ENCODE results near the gene TCHP.
A peak's percentile ranks its signal among the peaks of the same experiment; 100 is the strongest.

Gene TCHP

GRCh38 chr12:109923038-109923437 lies 23.0 kb downstream of the TCHP start:
- DNase-seq (ENCODE audit: insufficient read length, low spot score) (no peak), FAIRE-seq (no peak)
- TF ChIP-seq CTCF (IDR thresholded peaks at IDR 0.05; ENCODE audit: insufficient read depth, missing control alignments), result no peak

- no peak for TF ChIP-seq CTCF (IDR thresholded peaks at IDR 0.05; ENCODE audit: insufficient read depth, missing control alignments)
- no peak for DNase-seq (ENCODE audit: insufficient read length, low spot score)
- no peak for FAIRE-seq
These were observed 23.6 kb downstream of the TCHP start for GRCh38 chr12:109923481-109924245.

- DNase-seq (ENCODE audit: insufficient read length, low spot score), result no peak
- FAIRE-seq, result no peak
- TF ChIP-seq CTCF (IDR thresholded peaks at IDR 0.05; ENCODE audit: insufficient read depth, missing control alignments), result no peak
These were observed 25.2 kb downstream of the TCHP start for GRCh38 chr12:109925185-109925840.

GRCh38 chr12:109926016-109926415 lies 25.9 kb downstream of the TCHP start:
- DNase-seq (ENCODE audit: insufficient read length, low spot score) (no peak), FAIRE-seq (no peak)
- TF ChIP-seq CTCF (IDR thresholded peaks at IDR 0.05; ENCODE audit: insufficient read depth, missing control alignments), result no peak

- no peak for TF ChIP-seq CTCF (IDR thresholded peaks at IDR 0.05; ENCODE audit: insufficient read depth, missing control alignments)
- no peak for FAIRE-seq
- no peak for DNase-seq (ENCODE audit: insufficient read length, low spot score)
These were observed 26.6 kb downstream of the TCHP start for GRCh38 chr12:109926488-109927210.

DNA sequence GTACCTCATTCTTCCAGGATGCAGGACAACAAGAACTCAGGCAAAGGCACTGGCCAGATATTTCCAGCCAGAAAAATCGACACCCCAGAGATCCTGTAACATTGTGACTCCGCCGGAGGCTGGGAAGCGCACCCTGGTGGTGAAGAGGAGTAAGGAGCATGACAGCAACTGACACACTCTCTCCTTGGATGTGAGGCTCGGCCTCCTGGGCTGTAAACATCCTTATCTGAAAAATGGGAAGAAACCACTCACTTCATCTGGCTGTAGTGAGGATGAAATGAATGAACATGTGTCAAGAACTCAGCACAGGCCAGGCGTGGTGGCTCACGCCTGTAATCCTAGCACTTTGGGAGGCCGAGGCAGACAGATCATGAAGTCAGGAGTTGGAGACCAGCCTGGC lies 27.5 kb downstream of the TCHP start:
- FAIRE-seq, result no peak
- TF ChIP-seq CTCF (IDR thresholded peaks at IDR 0.05; ENCODE audit: insufficient read depth, missing control alignments), result peak; percentile 59
- no peak for DNase-seq (ENCODE audit: insufficient read length, low spot score)
